ENCODE measurements around the gene RNF8.

The RNF8 gene

DNA sequence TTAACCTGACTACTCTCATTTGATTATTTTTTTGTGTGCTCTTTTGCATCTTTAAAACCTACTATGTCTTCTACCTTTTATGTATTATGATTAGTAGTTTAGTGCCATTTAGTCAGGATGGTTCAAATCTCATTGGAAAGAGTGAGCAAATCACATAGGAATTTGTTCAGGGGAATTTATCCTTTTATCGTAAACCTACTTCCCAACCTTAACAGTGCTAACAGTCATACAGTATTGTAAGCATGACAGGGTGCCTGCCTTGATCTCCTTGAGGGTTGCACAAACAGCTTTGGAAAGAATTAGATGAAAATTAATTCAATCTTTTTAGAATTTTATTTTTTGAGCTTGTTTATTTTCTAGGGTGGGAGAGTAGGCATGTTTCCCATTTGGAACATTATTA is 18.3 kb downstream of the RNF8 start:
- no peak for TF ChIP-seq EZH2phosphoT487 (IDR thresholded peaks at IDR 0.05; ENCODE audit: low read length)
- TF ChIP-seq EZH2 (optimal IDR thresholded peaks at IDR 0.05; ENCODE audit: low read depth, low read length), result no peak
- TF ChIP-seq CTCF (IDR thresholded peaks at IDR 0.05; ENCODE audit: low read length), result no peak
- Histone ChIP-seq H3K4me3 (ENCODE audit: low read length) (no peak overlapping the region), H3K4me1 (ENCODE audit: low read length) (no peaks in the 10 kb centered on the region), H3K9ac (ENCODE audit: low read length) (no peak overlapping the region), H4K20me1 (ENCODE audit: insufficient read depth, low read length) (no peaks in the 10 kb centered on the region; the same call in 1 of the 2 replicates), H2AFZ (ENCODE audit: low read length) (no peak overlapping the region), H3K9me2 (replicated peaks; ENCODE audit: insufficient read depth, low read length) (no peaks in the 10 kb centered on the region), H3K36me3 (replicated peaks; ENCODE audit: insufficient read depth, low read length) (no peaks in the 10 kb centered on the region; the same call in 1 of the 2 replicates), H3K9me3 (replicated peaks; ENCODE audit: insufficient read depth, low read length) (no peaks in the 10 kb centered on the region), H3K4me2 (ENCODE audit: low read depth, low read length) (no peak overlapping the region), H3F3A (ENCODE audit: insufficient read depth, low read length) (no peaks in the 10 kb centered on the region), H3K27me3 (replicated peaks; ENCODE audit: insufficient read depth, low read length) (no peaks in the 10 kb centered on the region), H3K79me2 (ENCODE audit: low read length) (no peaks in the 10 kb centered on the region), H3K27ac (ENCODE audit: low read length) (no peak overlapping the region)
- no peak for DNase-seq

DNA sequence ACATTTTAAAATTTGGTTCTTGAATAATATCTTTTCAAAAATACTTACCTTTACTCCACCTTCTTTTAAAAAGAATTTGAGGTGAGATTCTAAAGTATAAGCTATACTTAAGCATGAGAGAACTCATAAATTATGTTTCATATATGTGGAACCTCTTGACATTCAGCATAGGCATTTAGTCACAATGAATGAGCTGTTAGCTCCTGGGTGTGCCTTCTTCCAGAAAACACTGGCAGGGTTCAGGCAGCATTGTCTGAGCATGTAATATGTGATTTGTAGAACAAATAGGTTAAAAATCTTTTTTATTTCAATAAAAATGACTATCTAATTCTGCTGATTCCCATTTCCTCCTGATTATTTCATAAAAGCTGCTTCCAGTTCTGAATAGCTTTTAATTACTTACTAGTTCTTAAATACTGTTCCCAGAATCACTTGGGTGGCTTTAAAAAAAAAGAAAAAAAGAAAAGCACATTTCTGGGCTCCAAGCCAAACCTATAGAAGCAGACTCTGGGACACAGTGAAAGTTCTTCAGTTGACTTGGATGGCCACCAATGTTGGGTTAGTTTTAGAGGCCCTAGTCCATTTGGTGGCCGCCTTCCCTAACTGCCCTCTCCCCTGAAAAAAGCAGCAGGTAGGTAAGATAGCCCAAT is 20.2 kb downstream of the RNF8 start:
- Histone ChIP-seq H3K9me3 (replicated peaks; ENCODE audit: insufficient read depth, low read length) (no peaks in the 10 kb centered on the region), H4K20me1 (ENCODE audit: insufficient read depth, low read length) (no peaks in the 10 kb centered on the region; the same call in 1 of the 2 replicates), H2AFZ (ENCODE audit: low read length) (no peak overlapping the region), H3K9ac (ENCODE audit: low read length) (no peak overlapping the region), H3K4me2 (ENCODE audit: low read depth, low read length) (no peak overlapping the region), H3K9me2 (replicated peaks; ENCODE audit: insufficient read depth, low read length) (no peaks in the 10 kb centered on the region), H3F3A (ENCODE audit: insufficient read depth, low read length) (no peaks in the 10 kb centered on the region), H3K4me3 (ENCODE audit: low read length) (no peak overlapping the region), H3K4me1 (ENCODE audit: low read length) (no peaks in the 10 kb centered on the region), H3K79me2 (ENCODE audit: low read length) (no peaks in the 10 kb centered on the region), H3K36me3 (replicated peaks; ENCODE audit: insufficient read depth, low read length) (no peaks in the 10 kb centered on the region; the same call in 1 of the 2 replicates), H3K27ac (ENCODE audit: low read length) (no peak overlapping the region), H3K27me3 (replicated peaks; ENCODE audit: insufficient read depth, low read length) (no peaks in the 10 kb centered on the region)
- no peak for DNase-seq
- TF ChIP-seq EZH2phosphoT487 (IDR thresholded peaks at IDR 0.05; ENCODE audit: low read length), result no peak
- TF ChIP-seq EZH2 (optimal IDR thresholded peaks at IDR 0.05; ENCODE audit: low read depth, low read length), result no peak
- no peak for TF ChIP-seq CTCF (IDR thresholded peaks at IDR 0.05; ENCODE audit: low read length)

GRCh38 chr6:37375376-37375775 is 21.6 kb downstream of the RNF8 start:
- Histone ChIP-seq H3F3A (ENCODE audit: insufficient read depth, low read length) (no peaks in the 10 kb centered on the region), H3K36me3 (replicated peaks; ENCODE audit: insufficient read depth, low read length) (no peaks in the 10 kb centered on the region; the same call in 1 of the 2 replicates), H3K4me3 (ENCODE audit: low read length) (no peak overlapping the region), H3K4me1 (ENCODE audit: low read length) (no peaks in the 10 kb centered on the region), H3K9me3 (replicated peaks; ENCODE audit: insufficient read depth, low read length) (no peaks in the 10 kb centered on the region), H3K4me2 (ENCODE audit: low read depth, low read length) (no peak overlapping the region), H4K20me1 (ENCODE audit: insufficient read depth, low read length) (no peaks in the 10 kb centered on the region), H3K79me2 (ENCODE audit: low read length) (no peaks in the 10 kb centered on the region), H3K27ac (ENCODE audit: low read length) (no peak overlapping the region), H3K27me3 (replicated peaks; ENCODE audit: insufficient read depth, low read length) (no peaks in the 10 kb centered on the region), H3K9me2 (replicated peaks; ENCODE audit: insufficient read depth, low read length) (no peaks in the 10 kb centered on the region), H3K9ac (ENCODE audit: low read length) (no peak overlapping the region), H2AFZ (ENCODE audit: low read length) (no peak overlapping the region)
- TF ChIP-seq CTCF (IDR thresholded peaks at IDR 0.05; ENCODE audit: low read length) (no peak), EZH2 (optimal IDR thresholded peaks at IDR 0.05; ENCODE audit: low read depth, low read length) (no peak), EZH2phosphoT487 (IDR thresholded peaks at IDR 0.05; ENCODE audit: low read length) (no peak)
- no peak for DNase-seq
